ENCODE data around the gene DGKA.
"Not testable (repeated sequence)": the region's sequence is repeated elsewhere in the genome, so short reads cannot be mapped to it uniquely, and the experiment has no call there.

The DGKA gene

DNA sequence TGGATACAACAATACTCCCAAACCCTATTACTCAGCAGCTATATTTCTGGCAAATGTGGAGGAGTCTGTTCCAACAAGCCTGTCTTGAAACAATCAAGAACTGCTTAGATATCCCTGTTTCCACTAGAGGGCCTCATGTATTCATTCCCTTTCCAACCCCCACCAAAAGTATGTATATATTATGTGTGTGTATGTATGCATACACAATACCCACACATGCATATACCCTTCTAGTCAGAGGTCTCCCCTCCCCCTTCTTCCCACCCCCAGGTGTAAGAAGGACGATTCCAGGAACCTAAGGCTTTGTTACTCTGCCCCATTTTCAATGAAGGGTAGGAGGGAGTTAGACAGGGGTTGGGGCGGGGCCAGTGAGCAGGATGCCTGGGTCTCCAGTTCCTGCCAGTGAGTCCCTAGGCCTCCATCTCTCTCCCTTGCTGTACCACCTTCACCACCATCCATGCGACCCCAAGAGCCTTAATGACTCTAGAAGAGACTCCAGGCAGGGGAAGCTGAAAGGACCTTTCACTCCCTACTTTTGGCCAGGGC is at the start of gene DGKA:
Gene DGKA, plus strand, starts transcription at position 392 of the 546 bp plus-strand sequence. CDS start 5,342 bp downstream, outside the sequence.
- peak; percentile 40 to 82 (median 72) for DNase-seq

GRCh38 chr12:55885113-55885512 is 45.8 kb upstream of the DGKA start:
- DNase-seq = no peak

DNA sequence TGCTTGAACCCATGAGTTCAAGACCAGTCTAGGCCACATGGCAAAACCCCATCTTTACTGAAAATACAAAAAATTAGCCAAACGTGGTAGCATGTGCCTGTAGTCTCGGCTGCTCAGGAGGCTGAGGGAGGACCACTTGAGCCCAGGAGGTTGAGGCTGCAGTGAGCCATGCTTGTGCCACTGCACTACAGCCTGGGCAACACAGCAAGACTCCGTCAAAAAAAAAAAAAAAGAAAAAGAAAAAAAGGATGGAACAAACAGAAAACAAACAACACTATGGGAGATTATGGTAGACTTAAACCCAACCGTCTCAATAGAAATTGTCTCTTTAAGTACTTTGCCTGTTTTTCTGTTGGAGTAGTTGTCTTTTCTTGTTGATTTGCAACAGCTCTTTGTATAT is 39.7 kb upstream of the DGKA start:
- no peak for DNase-seq

DNA sequence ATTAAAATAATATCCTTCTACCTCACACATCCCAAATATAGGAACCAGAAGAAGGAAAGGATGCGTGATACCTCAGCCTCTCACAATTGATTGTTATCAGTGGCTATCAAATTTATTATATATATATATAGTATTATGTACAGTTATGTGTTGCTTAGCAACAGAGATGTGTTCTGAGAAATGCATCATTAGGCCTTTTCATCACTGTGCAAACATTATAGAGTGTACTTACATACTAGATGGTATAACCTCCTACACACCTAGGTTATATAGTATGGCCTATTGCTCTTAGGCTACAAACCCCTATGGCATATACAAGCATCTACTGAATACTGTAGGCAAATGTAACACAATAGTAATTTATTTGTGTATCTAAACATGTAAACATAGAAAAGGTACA is 37.2 kb upstream of the DGKA start:
- DNase-seq = no peak

DNA sequence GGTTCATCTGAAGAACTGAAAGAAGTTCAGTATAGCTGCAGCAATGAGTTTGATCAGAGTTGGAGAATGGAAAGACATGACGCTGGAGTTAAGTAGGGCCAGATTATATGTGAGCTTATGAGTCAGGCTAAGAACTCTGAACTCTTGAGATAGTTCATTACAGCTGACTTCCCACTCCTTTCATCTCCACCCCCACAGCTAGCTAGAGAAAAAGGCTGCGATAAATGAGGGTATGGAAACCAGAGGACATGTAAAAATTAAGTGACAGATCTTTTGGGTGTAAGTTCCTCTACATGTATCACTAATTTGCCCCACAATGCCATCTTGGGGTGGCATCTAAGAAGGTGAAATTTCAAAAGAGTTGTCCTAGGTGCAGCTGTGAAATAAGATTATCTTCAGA is 31.9 kb upstream of the DGKA start:
- peak in 2 of 6 experiments; percentile 6 to 9 for DNase-seq

DNA sequence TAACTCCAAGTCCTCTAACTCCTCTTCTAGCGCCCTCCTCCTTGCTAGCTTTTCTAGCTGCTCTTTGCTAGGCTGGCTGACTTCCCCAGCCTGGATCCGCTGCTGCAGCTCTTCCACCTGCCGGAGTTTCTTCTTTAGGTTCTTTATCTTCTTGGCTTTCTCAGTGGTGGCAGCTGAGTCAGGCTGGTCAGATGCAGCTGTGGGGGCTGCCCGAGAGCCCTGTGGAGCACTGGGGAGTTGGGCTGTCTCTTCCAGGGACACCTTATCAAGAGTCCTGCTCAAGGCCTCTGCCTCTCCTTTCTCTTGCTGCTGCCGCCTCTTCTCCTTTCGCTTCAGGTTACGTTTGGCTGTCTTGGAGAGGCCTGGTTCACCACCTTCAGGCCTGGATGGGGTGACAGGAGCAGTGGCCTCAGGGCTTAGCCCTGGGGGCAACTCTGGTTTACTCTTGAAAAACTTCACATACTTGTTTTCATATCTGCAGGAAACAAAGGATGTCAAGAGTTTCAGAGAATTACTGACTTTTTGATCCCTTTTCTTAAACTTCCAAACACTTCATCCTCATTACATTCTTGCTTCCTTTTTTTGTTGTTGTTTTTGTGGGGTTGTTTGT is 29.0 kb upstream of the DGKA start:
- no peak for DNase-seq

GRCh38 chr12:55906056-55906455 is 24.9 kb upstream of the DGKA start:
- DNase-seq = no peak

DNA sequence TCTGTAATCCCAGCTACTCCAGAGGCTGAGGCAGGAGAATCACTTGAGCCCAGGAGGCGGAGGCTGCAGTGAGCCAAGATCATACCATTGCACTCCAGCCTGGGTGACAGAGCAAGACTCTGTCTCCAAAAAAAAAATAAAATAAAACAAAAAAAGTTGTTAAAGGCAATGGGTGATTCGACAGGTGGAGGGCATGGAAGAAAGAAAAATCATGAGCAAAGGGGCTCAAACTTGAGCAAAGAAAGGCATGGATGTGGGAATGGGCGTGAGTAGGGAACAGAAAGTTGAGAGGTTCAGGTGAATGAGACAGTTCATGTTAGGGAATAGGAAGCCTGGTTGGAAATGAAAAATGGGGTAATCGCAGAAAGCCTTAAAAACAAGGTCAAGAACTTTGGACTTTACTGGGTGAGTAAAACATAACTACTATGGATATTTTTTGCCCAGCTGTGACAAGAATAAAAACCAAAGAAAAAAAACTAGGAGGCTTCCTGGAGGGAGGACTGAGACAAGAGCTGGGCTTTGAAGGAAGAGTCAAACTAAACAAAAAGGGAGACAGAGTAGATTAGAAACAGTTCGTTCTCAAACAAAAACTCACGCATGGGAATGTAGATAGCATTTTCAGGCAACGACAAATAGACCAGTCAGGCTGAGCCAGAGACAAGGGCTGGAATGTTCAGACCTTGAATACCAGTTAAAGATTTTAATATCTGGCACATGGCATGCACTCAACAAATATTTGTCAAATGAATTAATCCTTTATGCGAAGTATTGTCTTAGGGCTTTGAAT is 22.0 kb upstream of the DGKA start:
- no peak for DNase-seq

- DNase-seq = no peak
These were observed 21.5 kb upstream of the DGKA start for GRCh38 chr12:55909513-55909884.

DNA sequence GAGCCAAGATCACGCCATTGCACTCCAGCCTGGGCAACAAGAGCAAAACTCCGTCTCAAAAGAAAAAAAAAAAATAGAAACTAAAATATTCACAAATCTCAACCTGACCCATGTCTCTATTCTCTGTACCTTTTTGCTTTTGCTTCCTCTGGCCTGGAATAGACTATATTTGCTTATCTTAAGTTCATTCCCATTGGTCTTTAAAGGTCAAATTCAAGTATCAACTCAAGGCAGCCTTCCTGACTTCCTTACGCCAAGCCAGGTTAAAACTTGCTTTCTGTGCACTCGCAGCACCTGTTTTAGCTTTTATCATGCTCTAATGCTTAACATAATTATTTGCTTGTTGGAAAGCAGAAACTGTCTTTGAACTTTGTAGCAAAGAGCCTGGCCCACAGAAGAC is 18.1 kb upstream of the DGKA start:
- no peak for DNase-seq

GRCh38 chr12:55915482-55915859 is 15.5 kb upstream of the DGKA start:
- DNase-seq = no peak

DNA sequence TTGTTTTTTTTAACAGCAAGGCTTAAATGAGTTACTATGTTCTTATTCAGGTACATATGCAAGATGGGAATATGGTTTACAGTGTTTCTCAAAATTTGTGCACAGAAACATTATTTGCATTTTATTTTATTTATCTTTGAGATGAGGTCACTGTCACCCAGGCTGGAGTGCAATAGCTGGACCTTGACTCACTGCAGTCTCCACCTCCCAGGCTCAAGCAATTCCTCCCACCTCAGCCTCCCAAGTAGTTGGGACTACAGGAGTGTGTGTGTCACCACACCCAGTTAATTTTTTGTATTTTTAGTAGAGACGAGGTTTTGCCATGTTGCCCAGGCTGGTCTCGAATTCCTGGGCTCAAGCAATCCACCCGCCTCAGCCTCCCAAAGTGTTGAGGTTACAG is 11.9 kb upstream of the DGKA start:
- DNase-seq = not testable (repeated sequence)

GRCh38 chr12:55922126-55922525 is 8.8 kb upstream of the DGKA start:
- DNase-seq = no peak

DNA sequence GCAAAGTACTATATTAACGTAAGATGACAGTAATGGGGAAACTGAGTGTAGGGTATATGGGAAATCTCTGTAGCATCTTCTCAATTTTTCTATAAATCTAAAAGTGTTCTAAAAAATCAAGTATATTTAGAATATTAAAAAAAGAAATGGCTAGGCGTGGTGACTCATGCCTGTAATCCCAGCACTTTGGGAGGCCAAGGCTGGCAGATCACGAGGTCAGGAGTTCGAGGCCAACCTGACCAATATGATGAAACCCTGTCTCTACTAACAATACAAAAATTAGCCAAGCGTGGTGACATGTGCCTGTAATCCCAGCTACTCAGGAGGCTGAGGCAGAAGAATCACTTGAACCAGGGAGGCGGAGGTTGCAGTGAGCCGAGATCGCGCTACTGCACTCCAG is 7.3 kb upstream of the DGKA start:
- DNase-seq = not testable (repeated sequence)

DNA sequence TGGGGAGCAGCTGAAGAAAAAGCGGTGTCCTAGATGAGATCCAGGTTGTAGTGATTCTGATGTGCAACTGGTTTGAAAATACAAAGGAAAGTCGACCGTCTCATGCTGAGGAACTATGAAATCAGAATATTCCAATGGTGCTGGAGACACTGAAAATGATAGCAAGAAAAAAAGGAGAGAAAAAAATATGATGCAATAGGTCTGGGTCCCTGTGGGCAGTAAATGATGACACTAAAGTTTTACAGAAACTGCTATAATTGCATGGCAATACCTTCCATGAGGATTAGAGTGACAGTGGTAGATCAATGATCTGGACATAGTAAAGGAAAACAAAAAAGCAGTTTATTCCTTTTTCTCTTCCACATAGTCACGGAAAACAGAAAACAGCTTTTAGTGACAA is 5.6 kb upstream of the DGKA start:
- no peak for DNase-seq

- DNase-seq = peak in 1 of 6 experiments; percentile 57
These were observed 4.9 kb upstream of the DGKA start for GRCh38 chr12:55925870-55926737.

DNA sequence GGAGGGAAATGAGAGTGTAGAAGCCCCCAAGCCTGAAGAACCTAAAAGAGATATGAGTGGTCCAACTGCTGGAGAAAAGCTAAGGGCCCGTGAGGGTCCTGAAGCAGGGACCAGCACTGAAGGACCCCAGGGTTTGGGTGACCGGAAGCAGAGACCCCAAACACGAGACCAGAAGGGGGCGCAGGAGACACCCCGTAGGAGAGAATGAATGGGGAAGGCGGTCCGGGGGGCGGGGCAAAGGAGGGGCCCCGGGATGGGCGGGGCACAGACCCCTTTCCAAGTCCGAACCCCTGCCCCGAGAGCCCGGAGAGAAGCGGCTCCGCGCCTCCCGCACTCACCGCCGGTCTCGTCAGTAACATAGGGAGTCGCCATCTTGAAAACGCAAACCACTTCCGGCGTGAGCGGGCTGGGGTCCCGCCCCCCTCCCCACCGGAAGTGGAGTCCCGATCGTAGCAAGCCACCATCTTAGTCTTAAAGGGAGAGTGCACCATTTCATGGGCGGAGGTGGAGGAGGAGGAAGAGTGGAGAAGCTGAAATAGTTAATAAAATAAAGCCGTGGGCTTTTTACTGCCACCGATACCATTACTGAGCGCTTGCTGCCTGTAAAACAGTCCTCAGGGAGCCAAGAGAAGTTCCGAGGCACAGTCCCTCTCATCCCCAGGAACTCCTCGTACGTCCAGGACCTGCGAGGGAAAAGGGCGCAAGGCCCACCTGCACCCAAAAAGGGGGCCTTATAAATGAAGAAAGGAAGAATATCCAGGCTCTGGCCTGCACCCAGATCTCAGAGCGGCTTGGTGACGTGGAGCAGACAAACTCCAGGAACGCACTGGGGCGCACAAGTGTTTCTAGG is 4.0 kb upstream of the DGKA start:
- peak; percentile 87 to 93 (median 90) for DNase-seq

DNA sequence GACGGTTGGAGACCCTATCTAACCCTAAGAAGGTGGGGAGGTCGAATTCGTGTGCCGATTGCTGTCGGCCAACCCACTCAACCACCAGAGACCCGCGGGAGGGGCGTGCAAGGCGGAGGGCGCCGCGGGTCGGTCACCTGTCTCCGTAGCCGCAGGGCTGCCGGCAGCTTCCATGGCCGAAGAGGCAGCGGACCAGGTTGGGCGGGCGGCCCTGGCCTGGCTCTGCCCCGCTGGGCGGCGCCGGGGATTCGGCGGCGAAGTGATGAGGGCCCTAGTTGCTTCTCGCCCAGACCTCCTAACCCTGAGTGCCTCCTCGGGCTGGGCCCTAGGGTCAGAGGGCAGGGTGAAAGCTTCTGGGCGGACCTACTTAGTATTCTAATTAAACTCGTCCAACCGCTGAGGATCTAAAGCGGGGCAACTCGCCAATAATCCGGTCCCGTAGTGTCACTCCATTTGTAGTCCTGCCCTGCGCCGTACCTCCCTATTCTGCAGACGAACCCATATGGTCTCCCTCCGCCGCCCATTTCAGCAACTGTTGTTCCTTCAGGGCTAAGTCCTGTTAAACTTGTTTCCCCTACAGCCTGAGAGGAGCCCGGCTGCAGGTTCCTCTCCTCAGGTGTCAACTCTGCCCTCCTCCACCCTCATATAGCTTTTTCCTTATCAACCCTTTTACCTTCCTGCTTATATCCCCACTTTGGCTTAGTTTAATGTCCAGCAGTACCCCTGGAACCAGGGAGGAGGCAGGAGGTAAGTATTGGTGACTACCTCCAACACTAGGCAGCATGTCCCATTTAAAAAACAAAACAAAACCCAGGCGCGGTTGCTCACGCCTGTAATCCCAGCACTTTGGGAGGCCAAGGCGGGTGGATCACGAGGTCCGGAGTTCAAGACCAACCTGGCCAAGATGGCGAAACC is 3.1 kb upstream of the DGKA start, which contains the start of gene PYM1:
Gene PYM1, minus strand, starts transcription at position 307 of the 915 bp plus-strand sequence. Its CDS starts 133 bp downstream, at position 174.
- peak in 5 of 6 experiments; percentile 10 to 60 (median 41) for DNase-seq

- DNase-seq = peak; percentile 83 to 99 (median 90)
These were observed 1.6 kb upstream of the DGKA start for GRCh38 chr12:55929306-55929791.

- DNase-seq = no peak
These were observed 386 bp downstream of the DGKA start for GRCh38 chr12:55931317-55931779.
